GM12873 (cell line): ENCODE measurements around the gene RAD21L1.

Source experiments
- TF ChIP-seq, protein P1 (sequence below): IDR thresholded peaks from 2 replicates; pipeline ENCODE4 v1.5.1; 2012; ENCODE audit warnings: low read depth, mild to moderate bottlenecking, moderate library complexity, low read length, control low read depth; ENCODE audit not compliant: insufficient read depth; ENCODE audit errors: missing control alignments

The RAD21L1 gene

DNA sequence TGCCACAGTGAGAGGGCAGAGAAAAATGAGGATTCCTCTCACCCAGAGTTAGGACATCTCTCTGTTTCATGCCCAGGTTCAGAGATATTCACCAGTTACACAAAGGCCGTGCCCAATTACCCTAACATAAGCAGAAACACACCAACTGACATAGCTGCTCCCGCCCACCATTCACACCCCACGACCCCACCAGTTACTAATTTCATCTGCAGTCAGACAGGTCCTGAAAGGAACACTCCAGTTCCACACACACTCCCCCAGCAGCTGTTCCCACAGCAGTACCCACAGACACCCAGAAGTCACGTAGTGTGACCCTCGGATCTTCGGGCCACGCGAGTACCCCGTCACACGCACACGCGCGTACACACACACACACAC is 41.6 kb upstream of the RAD21L1 start:
- TF ChIP-seq, protein P1, sequence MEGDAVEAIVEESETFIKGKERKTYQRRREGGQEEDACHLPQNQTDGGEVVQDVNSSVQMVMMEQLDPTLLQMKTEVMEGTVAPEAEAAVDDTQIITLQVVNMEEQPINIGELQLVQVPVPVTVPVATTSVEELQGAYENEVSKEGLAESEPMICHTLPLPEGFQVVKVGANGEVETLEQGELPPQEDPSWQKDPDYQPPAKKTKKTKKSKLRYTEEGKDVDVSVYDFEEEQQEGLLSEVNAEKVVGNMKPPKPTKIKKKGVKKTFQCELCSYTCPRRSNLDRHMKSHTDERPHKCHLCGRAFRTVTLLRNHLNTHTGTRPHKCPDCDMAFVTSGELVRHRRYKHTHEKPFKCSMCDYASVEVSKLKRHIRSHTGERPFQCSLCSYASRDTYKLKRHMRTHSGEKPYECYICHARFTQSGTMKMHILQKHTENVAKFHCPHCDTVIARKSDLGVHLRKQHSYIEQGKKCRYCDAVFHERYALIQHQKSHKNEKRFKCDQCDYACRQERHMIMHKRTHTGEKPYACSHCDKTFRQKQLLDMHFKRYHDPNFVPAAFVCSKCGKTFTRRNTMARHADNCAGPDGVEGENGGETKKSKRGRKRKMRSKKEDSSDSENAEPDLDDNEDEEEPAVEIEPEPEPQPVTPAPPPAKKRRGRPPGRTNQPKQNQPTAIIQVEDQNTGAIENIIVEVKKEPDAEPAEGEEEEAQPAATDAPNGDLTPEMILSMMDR = no peak

DNA sequence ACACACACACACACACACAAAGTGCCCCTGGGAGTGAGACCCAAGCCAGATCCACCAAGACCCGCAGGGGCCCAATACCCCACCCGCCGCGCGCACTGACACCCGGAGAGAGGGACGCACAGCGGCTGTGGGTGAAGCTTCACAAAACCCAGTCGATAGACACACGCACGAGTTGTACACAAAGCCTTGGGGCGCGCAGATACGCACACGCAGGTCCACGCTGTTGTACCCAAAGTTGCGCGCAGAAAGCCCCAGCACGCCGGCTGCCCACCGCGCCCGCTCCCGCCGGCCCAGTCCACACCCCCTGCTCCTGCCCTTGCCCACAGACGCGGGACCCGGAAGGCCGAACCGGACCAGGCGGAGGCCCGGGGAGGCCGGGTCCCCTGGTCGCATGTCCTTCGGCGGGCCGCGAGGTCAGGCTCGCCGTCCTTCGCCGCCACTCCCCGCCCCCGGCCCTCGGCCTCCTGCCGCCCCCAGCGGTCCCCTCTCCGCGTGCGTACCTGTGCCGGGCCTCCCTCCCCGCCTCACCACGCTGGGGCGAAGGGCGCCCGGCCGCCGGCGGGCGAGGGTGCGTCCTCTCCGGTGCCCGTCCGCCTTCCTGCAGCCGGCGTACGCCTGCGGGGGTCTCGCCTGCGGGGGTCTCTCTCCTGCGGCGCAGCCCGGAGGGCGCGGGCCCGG is 41.1 kb upstream of the RAD21L1 start, which contains the start of gene TMEM74B:
TMEM74B (minus strand) TSS at position 344 of the 678 bp plus-strand sequence. CDS start 1,180 bp downstream, outside the sequence.
- TF ChIP-seq, protein P1 = no peak

DNA sequence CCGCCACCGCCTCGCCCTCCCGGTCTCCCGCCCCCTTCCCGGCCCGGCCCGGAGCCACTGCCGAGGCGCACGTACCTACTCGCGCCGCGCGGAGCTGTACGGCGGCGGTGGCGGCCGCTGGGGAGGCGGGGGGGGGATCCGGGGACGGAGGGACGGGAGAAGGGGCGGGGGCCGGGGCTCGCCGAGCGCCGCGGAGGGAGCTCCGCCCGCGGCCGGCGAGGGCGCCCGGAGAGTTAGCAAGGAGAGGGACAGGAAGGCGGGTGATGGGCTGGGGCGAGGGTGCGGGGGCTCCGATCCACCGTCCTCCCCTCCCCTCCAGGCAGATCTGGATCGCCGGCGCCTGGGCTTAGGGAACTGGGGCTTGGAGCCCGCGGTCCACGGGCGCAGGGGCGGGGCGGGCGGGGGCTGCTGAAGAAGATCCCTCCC is 40.5 kb upstream of the RAD21L1 start:
- TF ChIP-seq, protein P1 = no peak

DNA sequence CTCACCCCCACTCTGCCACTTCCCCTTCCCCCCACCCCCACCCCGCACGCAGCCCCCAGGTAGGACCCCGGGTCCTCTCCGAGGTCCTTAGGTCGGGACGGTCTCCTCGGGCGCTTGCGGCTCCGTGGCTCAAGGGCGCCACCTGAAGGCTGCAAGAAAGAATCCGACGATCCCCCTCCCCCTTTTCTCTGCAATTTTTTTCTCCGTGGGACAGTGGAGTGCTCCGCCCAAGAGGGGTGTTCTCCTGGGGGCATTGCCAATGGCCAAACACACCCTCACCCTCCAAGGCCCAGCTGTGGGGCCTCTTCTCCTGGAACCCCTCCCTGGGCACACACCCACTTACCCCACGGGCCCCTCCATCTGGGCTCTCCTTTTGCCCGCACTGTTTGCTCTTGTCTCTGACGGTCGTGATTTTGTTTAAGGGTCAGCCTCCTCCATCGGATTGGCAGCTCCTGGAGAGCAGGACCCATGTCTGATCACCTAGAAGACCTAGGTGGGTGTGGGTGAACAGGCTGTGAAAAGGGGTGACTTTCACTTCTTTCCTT is 40.0 kb upstream of the RAD21L1 start:
- TF ChIP-seq, protein P1 = peak; percentile 68

DNA sequence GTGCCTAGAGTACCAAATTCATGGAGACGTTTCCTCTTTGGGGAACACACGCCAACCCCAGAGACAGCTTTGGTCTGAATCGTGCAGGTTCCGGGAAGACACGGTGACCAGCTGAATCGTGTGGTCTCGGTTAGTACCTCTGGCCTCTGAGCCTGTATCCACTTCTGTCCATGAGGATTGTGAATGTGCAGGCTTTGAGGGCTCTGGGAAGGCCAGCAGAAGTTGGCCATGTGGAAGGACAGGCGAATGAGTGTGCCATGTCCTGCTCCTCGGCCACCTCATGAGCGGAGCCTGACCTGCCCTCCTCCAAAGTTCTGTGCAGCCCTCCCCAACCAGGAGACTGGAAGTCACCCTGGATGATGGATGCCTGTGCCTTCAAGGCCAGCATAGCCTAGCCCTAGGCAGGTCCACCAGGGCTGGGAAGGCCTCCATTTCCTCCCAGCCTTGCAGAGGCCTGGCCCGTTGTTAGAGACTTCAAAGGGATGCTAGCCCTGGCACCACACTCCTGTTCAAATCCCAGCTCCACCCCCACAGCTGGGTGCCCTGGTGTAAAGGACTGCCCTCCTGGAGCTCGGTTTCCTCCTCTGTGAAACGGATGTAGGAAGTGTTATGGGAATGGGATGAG is 39.4 kb upstream of the RAD21L1 start:
- TF ChIP-seq, protein P1 = no peak

DNA sequence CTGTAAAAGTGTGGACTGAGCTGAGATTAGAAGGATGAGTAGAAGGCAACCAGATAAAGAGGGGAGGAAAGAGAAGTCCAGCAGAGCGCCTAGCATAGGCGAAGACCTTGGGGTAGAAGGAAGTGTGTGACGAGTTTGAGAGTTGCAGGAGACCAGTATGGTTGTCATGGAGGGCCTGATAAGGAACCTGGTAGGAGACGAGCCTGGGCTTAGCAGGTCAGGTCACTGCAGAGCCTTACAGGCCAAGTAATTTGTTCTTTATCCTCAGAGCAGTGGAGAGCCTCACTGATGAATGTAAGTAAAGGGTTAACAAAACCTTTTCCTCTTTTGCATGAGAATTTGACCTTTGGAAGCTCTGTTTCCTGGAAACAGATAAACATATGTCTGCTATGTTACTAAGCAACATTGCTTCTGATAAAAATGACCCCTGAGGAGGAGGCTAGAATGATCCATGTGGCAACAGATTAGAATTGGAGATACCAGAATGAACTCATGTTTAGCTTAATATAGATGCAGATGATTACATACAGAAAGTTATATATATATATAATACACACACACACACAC is 38.2 kb upstream of the RAD21L1 start:
- TF ChIP-seq, protein P1 = no peak

DNA sequence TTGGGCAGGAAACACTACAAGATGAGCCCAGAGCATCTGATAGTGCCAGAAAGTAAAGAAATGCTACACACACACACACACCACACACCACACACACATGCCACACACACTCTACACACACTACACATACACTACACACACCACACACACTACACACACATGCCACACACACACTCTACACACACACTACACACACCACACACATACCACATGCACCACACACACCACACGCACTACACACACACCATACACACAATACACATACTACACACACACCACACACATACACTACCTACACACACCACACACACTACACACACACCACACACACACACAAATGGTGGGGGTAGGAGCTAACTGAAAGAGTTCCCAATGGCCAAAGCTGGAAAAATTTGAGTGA is 37.5 kb upstream of the RAD21L1 start:
- TF ChIP-seq, protein P1 = no peak
